IPS-NIHi11 (cell line): ENCODE measurements around the gene ECI2.

Experiments used
- DNase-seq: peaks from one replicate; pipeline ENCODE4 v3.0.0; 2012; ENCODE audit warnings: mixed read lengths, low spot score

Gene ECI2, protein sequence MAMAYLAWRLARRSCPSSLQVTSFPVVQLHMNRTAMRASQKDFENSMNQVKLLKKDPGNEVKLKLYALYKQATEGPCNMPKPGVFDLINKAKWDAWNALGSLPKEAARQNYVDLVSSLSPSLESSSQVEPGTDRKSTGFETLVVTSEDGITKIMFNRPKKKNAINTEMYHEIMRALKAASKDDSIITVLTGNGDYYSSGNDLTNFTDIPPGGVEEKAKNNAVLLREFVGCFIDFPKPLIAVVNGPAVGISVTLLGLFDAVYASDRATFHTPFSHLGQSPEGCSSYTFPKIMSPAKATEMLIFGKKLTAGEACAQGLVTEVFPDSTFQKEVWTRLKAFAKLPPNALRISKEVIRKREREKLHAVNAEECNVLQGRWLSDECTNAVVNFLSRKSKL

DNA sequence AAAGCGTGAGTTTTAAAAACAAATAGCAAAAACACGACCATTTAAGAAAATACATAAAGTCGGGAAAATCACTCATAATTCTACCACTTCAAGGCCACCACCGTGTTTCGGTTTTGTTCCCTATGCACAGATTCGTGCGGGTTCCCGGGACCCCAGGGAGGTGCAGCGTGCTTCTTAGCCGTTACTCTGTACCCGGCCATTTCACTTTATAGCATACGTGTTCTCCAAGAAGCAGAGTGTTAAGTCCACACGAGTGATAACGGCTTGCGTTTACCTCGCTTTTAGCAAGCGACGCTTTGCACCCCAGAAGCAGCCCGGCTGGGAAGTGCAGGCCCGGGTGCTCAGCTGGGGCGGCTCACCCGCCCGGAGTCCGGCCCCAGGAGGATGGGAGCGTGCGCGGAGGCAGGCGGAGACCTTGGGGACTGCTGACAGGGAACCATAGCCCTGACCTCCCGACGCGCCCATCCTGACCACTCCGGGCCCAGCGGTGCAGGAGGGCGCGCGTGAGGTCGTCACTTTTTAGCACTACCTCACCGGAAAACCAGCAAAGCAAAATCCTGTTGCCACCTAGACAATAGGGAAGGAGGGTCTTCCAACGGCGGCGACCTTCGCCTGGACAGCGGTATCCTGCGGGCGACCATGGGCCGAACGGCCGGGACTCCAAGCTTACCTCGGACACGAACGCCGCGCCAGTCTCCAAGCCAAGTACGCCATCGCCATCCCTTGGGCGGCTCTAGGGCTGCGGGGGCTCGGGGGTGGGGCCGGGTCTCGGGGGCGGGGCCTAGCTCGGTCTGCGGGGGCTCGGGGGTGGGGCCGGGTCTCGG, at the start of gene ECI2:
Gene ECI2 (minus strand): TSS at position 735 of the 824 bp plus-strand sequence. CDS start 15 bp downstream, at position 720.
- DNase-seq = peak; percentile 73

DNA sequence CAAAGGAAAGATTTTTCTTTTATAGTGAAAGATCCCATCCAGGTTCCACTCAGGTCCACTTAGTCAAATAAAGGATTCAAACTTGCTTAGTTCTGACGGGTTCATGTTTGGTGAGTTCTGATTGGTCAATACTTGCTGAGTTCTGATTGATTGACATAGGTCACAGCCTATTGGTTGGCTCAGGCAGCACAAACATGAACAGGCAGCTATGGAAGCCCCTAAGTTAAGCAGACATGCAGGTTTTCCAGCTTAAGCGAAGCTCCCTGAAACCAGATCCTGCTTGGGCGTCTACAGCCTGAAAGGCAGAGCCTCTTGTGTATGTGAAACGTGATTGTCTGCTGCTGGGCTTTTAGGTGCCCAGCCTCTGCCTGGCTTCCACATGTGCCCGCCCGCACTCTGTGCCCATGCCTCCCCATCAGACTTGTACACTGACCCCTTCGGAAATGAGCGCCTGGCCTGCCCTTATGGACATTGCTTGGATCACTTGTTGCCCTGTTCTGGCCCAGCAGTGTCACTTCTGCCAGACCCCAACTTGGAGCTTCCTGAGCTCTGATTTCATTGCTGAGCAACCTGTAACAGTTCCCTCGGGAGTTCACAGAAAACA, 45.4 kb upstream of the ECI2 start:
- DNase-seq = peak; percentile 56

DNA sequence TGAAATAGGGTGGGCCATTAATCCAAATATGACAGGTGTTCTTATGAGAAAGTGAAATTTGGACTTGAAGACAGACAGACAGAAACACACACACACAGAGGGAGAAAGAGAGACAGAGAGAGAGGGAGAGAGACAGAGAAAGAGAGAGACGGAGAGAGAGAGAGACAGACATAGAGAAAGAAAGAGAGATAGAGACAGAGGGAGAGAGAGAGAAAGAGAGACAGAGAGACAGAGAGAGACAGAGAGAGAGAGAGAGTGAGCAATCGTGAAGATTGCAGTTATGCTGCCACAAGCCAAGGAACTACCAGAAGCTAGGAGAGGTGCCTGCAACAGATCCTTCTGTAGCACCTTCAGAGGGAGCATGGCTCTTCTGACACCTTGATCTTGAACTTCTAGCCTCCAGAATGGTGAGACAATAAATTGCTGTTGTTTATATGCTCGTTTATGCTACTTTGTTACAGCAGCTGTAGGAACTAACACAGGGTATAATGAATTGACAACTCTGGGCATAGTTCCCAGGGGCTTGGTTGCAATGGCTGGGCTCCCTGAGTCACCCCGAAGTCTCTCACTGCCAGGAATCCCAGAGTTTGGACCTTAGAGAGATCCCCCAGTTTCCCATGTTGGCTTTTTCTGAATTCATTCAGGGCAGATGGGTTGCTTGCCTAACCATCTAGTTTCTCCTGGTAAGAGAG, 44.7 kb upstream of the ECI2 start:
- no peak for DNase-seq

DNA sequence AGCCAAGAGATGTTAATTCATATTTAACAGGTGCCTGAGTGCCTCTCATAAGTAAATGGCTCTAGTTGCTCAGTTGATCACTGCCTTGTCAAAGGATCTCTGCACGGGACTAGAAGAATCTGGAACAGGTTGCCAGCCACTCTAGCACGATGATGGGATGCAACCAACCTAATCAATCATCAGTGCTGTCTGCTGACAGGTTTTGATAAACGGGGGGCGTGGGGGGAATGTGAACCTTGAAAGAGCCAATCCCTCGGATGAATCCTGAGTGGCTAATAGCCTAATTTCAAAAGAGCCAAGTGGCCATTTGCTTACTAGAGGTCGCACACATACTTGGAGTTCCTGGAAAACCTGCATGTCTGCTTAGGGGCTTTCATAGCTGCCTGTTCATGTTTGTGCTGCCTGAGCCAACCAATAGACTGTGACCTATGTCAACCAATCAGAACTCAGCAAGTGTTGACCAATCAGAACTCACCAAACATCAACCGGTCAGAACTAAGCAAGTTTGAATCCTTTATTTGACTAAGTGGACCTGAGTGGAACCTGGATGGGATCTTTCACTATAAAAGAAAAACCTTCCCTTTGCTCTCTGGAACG, 43.5 kb upstream of the ECI2 start:
- DNase-seq = no peak

DNA sequence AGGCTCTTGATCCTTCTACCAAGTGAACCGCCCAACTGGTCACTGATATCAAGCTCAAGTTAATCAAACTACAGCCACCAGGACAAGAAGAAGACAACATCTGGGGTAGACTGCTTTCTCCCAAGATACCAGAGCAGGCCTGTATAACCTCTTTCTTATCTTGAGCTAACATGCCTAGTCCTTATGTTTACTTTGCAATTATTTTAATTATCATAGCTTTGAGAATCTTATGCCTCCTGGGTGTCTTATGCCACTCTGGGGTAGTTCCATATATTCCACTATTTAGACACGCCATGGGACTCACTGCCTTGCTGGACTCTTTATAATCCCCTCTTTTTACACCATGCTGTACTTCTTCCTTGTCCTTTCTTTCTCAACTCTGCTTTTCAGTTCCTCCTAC, 41.5 kb upstream of the ECI2 start:
- no peak for DNase-seq

DNA sequence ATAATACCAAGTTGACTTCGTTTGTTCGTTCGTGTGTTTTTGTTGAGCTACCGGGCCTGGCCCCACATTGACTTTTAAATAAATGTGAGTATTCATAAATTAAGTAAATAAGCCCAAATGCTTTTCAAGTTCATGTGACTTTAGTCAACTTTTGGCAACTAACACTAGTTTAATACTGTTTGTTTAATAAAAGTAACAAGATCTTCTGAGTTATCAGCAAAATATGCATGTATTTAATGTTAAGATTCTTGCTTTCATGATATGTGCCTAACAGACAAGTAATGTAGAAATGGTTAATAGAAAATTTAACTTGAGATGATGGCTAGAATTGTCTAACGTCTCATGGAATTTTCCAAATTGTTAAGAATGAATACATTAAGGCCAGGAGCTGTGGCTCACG, 38.7 kb upstream of the ECI2 start:
- DNase-seq = no peak

DNA sequence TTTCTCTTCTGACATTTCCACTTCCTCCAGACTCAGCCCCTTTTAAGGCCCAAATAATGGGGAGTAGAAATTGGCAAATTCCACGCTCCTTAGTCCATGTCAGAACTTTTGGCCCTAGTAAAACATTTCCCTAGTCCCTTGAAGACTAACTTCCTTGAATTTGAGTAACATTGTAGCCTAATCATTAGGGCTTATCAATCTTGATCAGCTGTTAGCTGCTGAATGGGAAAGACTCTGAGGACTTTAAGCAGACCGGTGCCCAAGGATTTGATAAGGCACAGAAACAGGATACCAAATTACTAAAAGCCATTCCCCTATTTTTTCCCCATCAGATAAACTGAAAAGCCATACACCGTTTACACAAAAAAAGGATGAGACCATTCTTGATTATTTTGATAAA, 37.0 kb upstream of the ECI2 start:
- DNase-seq = no peak

DNA sequence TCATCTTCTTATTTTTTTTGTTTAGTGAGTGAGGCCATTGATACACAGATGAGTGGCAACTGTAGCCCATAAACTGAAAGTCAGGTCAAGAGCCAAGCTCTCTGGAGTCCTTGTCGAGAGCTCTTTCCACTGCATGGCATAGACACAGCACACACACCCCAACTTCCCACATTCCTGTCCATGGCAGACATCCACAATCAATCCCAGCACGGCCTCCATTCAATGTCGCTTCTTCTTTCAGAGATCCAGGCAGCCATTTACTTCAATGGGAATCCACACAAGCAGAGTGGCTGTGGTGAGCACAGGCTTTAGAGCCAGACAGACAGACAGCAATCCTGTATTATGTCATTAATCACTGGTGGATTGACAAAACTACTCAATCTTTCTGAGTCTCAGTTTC, 34.9 kb upstream of the ECI2 start:
- no peak for DNase-seq

DNA sequence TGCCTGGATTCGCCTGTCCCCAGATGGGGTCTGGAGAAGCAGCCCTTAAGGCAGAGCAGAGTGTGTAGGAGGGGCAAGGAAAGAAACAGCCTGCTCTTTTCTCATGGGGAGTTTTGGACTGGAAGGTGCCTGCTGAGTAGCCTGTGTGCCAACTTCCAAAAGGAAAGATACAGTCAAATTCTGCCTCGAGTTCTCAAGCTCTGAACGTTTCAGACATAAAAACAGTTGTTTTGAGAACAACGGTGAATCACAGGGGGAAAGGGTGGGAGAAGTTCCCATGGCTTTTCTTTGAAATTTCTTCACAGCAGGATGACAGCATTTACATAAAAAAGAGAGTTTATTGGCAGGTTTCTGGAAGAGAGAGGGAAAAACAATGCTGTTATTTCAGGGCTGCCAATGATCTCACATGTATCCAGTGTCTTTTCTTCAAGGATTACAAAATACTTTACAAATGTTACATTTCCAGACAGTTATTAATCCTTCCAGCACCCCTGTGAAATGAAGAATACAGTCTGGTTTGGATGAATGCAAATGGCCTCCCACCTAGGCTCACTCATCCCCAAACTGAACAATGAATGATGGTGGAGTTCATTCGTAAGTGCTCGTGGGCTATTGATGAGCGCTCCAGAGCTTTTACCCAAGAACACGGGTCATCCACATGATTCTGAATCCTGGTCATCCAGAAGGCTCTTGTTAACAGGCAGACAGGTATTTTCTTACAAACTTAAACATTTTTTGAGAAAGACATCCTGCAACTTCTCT, 33.8 kb upstream of the ECI2 start:
- peak; percentile 30 for DNase-seq

DNA sequence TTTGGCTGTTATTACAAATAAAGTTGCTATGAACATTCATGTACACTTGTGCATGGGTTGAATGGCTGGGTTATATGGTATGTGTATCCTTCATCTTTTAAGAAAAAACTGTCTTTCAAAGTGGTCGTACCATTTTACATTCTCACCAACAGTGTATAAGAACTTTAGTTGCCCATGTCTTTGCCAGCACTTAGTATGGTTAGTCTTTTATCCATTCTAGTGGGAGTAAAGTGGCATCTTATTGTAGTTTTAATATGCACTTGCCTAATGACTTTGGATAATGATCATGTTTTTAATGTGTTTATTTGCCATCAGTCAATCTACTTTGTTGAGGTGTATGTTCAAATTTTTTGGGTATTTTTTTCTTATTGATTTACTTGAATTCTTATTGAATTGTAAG, 32.5 kb upstream of the ECI2 start:
- DNase-seq = no peak

DNA sequence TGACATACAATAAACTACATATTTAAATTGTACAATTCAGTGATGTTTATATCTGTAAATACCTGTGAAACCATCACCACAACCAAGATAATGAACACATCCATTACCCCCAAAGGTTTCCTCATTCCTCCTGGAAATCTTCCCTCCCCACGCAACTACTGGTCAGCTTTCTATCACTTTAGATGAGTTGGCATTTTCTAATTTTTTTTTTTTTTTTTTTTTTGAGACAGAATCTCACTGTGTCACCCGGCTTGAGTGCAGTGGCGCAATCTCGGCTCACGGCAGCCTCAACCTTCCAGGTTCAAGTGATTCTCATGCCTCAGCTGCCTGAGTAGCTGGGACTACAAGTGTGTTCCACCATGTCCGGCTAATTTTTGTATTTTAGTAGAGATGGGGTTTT, 31.7 kb upstream of the ECI2 start:
- no peak for DNase-seq

DNA sequence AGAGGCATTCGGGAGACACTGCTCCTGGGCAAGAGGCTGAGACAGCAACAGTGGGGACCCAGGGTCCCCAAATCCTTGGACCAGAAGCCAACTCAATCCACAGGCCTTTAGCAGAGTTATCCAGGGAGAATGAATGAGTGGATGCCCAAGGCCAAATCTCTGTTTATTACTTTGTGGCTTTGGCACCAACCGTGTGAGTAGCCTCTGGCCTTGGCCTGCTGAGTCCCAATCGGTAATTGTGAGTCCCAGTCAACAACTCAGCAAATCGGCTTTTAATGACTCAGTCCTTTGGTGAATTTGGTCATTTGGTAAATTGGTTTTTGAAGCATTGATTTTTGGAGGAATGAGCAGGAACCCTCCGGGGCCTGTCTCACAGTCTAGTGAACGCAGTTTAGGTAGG, 29.1 kb upstream of the ECI2 start:
- no peak for DNase-seq

DNA sequence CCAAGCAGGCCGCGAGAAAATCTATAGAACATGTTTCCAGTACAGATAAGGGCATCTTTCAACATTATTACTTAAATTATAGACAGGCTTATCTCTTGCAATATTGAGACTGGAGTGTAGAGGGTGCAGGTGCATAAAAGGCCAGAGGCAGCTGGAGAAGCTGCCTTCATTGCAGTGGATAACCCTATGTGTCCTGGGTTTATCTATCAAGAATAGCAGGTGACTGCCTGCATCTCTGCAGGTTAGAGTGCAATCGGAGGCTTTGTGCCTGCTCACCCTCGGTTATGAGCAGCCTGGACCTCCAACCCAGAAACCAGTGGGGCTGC, 28.7 kb upstream of the ECI2 start:
- no peak for DNase-seq

DNA sequence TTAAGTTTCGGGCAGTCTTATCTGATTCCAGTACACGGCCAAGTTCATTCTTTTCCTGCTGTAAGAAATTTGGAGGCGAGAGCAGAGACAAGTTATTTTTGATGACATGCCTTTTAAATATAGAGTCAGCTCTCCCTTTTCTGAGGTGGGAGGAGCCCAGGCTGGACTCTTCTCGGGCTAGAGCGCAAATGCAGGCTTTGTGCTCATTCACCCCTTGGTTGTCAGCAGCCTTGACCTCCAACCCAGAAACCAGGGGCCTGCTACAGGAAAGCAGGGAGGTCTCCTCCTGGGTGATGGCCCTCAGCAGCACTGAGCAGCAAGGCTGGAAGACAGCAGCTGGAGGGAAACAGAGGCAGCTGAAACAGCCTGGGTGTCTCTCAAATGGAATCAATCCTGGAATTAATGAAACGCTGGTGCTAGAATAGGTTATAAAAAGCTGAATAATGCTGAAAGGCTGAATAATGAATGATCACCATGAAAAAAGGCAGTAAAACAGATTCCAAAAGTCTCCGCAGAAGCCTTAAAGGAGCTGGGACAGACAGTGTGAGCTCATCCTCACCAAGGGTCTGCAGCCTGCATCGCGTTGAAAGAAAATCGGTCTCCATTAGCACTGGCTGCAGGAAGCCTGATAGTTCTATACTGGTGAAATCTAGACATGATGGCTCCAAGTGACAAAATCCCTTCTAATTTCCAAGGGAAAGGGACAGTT, 28.2 kb upstream of the ECI2 start:
- DNase-seq = no peak

DNA sequence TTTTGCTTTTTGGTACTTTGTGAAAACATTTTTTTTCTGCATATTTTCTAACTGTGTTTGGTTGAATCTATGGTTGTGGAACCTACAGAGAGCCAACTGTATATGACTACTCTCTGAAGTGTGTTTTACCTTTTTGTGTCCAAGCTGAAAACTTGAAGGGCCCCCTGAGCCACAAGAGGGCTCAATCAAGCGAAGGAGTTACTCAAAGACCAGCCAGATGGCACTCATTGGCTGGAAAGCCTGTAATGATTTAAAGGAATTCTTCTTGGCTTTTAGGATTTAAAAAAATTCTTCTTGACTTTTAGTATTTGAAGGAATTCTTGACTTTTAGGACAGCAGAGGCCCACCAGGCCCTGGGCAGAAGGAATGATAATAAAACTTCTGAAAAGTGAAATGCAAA, 27.0 kb upstream of the ECI2 start:
- DNase-seq = no peak

DNA sequence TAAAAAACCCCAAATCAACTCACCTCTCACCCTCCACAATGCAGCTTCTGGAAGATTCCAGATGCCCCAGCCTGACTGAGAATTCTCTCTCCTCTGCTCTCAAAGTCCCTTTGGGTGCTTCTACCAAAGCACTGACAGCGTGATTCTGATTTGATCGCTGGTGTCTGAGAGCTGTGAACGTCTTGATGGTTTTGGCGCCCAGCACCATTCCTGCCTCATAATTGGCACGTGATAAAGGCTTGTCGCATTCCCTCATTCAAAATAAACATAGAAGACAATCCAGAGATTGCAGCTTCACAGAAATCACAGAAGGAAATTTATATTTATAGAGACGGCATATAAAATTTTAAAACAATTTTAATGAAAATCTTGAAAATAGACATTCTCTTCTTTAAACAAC, 24.1 kb upstream of the ECI2 start:
- no peak for DNase-seq

DNA sequence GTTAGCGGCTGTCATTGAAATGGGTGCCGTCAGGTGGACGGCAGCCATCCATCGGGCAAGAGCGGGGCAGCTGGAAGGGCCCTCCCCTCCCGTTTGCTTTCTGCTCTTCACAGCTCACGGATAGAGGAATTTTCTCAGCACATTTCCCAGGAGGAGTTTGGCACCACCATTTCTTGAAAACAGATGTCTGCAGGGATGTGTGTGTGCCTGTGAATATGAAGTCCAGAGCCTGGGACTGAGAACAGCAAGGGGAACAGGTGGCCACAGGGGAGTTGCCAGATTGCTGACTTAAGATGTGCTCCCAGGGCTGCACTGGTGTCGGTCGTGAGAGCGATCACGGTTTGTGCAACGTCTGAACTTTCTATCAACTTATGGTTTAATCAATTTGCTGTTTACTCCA, 22.1 kb upstream of the ECI2 start:
- no peak for DNase-seq

DNA sequence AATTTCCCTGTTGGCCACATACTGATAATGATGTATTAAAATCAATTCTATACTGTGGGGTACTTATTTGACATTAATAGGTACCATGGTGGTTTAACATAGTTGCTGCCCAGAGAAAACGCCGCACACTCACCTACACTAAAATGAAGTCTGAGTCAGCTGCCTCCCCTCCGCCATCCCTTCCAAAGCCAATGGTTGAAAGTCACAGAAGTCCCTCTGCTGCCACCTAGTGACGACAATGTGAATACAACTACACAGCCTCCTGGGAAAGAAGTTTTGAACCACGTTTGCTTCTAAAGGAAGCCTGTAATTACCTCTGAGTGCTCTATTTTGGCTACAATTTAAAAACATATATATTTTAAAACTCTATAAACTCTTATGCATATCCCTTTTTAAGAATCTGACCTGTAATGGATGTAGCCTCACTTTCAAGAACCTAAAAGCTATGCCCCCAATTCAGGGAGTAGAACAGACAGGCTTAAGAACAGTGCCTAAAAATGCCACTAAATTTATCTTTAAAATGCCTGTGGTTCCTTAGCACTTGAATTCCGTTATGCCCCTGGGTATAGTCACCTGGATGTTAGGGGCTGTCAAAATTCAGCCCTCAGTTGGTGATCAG, 20.6 kb upstream of the ECI2 start:
- DNase-seq = peak; percentile 79

DNA sequence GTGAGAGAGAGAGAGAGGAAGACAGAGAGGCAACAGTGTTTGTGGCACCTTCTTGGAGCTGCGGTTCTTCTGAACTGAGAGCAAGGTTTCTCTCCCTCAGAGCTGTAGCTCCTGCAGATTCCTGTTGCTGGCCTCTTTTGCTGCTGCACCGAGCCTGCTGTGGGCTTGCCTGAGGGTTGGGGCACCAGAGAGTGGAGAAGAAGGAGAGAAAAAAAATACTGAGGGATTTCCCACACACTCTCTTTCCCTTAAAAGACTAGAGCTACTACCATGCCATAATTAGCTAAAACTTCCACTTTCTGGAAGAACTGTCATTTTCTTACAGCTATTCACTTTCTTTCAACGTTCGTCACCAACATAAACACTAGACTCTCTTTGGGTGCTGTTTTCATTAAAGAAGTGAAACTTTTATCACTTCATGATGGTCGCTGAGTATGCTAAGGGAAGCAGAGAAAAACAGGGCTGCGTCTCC, 18.2 kb upstream of the ECI2 start:
- no peak for DNase-seq

DNA sequence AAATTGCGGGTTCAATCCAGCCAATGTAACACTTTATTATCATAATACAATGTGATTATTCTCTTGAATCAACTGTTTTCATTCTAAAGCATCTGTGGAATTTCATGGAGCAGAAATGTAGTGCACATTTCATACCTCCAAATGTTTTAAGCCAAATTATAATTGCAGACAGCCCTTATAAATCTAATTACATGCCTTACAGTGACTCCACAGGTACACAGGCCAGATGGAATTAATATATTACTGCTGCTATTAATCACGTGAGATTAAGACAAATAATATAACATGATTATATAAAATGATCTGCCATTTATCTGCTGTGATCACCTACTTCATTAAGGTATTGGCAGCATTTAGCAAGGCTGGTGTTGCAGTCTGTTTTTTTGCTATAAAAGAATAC, 9.7 kb upstream of the ECI2 start:
- no peak for DNase-seq
